ENCODE data around the gene GRK5.

Gene GRK5

GRCh38 chr10:119438717-119439116, 231.3 kb downstream of the GRK5 start:
- DNase-seq (ENCODE audit: extremely low spot score), result no peak
- CTCF ChIA-PET, result interaction anchor here (0.7 to 1.0 kb wide), 2 partner anchors 89 to 239 kb away, joined by 3 to 5 read pairs; no protein-coding TSS in a partner anchor
- POLR2A ChIA-PET, result no interaction called here
- TF ChIP-seq FOXK2 (IDR thresholded peaks at IDR 0.05), result no peak
- no peak for TF ChIP-seq ZNF384 (IDR thresholded peaks at IDR 0.05)
- no peak for TF ChIP-seq FOXM1 (IDR thresholded peaks at IDR 0.05; ENCODE audit: borderline replicate concordance)
- no peak for TF ChIP-seq FOXA1 (IDR thresholded peaks at IDR 0.05)

GRCh38 chr10:119439922-119440321, 232.6 kb downstream of the GRK5 start:
- no peak for TF ChIP-seq NFRKB (IDR thresholded peaks at IDR 0.05)
- TF ChIP-seq ARNT (IDR thresholded peaks at IDR 0.05), result no peak
- no peak for TF ChIP-seq SUZ12 (IDR thresholded peaks at IDR 0.05)
- no peak for TF ChIP-seq HDGF (IDR thresholded peaks at IDR 0.05; ENCODE audit: borderline replicate concordance)
- TF ChIP-seq ZNF384 (IDR thresholded peaks at IDR 0.05), result no peak
- TF ChIP-seq L3MBTL2 (conservative IDR thresholded peaks at IDR 0.05), result no peak
- TF ChIP-seq PKNOX1 (IDR thresholded peaks at IDR 0.05), result no peak
- no peak for TF ChIP-seq CTBP1 (IDR thresholded peaks at IDR 0.05; ENCODE audit: borderline replicate concordance)
- TF ChIP-seq FOXM1 (IDR thresholded peaks at IDR 0.05; ENCODE audit: borderline replicate concordance), result no peak
- no peak for TF ChIP-seq TARDBP (IDR thresholded peaks at IDR 0.05)
- TF ChIP-seq FOXK2 (IDR thresholded peaks at IDR 0.05), result no peak
- no peak for TF ChIP-seq FOXA1 (IDR thresholded peaks at IDR 0.05)
- TF ChIP-seq SP1 (IDR thresholded peaks at IDR 0.05), result no peak
- no peak for DNase-seq (ENCODE audit: extremely low spot score)
- ChIA-PET CTCF (no interaction called here), POLR2A (interaction anchor here (1.1 kb wide), 1 partner anchor 233 kb away, joined by 4 read pairs; no protein-coding TSS in a partner anchor)

GRCh38 chr10:119441151-119441821, 233.9 kb downstream of the GRK5 start:
- ChIA-PET CTCF (no interaction called here), POLR2A (no interaction called here)

GRCh38 chr10:119441921-119442757, 234.8 kb downstream of the GRK5 start:
- TF ChIP-seq TARDBP (IDR thresholded peaks at IDR 0.05), result no peak
- POLR2A ChIA-PET, result no interaction called here
- no peak for DNase-seq (ENCODE audit: extremely low spot score)
- CTCF ChIA-PET, result interaction anchor here (0.5 to 3.5 kb wide), 2 partner anchors 236 to 1945 kb away, joined by 3 to 19 read pairs; partner anchors contain the start of gene GRK5

More at GRCh38 chr10:119441151-119441821, 233.9 kb downstream of the GRK5 start:
- TF ChIP-seq ARNT (IDR thresholded peaks at IDR 0.05) (no peak), HDGF (IDR thresholded peaks at IDR 0.05; ENCODE audit: borderline replicate concordance) (no peak), PKNOX1 (IDR thresholded peaks at IDR 0.05) (no peak), BHLHE40 (IDR thresholded peaks at IDR 0.05; ENCODE audit: borderline replicate concordance) (no peak), NFRKB (IDR thresholded peaks at IDR 0.05) (no peak), SUZ12 (IDR thresholded peaks at IDR 0.05) (no peak), FOXA1 (IDR thresholded peaks at IDR 0.05) (no peak), ZNF384 (IDR thresholded peaks at IDR 0.05) (no peak), L3MBTL2 (conservative IDR thresholded peaks at IDR 0.05) (no peak), SP1 (IDR thresholded peaks at IDR 0.05) (no peak), LEF1 (IDR thresholded peaks at IDR 0.05; ENCODE audit: borderline replicate concordance) (no peak), ELF4 (IDR thresholded peaks at IDR 0.05) (no peak), CTBP1 (IDR thresholded peaks at IDR 0.05; ENCODE audit: borderline replicate concordance) (no peak), FOXM1 (IDR thresholded peaks at IDR 0.05; ENCODE audit: borderline replicate concordance) (no peak), TARDBP (IDR thresholded peaks at IDR 0.05) (no peak), FOXK2 (IDR thresholded peaks at IDR 0.05) (no peak)
- no peak for DNase-seq (ENCODE audit: extremely low spot score)

GRCh38 chr10:119442758-119443060, 235.3 kb downstream of the GRK5 start:
- TF ChIP-seq CTBP1 (IDR thresholded peaks at IDR 0.05; ENCODE audit: borderline replicate concordance) (no peak), ZNF384 (IDR thresholded peaks at IDR 0.05) (no peak), ARNT (IDR thresholded peaks at IDR 0.05) (no peak), SP1 (IDR thresholded peaks at IDR 0.05) (no peak), FOXA1 (IDR thresholded peaks at IDR 0.05) (no peak), BHLHE40 (IDR thresholded peaks at IDR 0.05; ENCODE audit: borderline replicate concordance) (no peak), L3MBTL2 (conservative IDR thresholded peaks at IDR 0.05) (no peak), PKNOX1 (IDR thresholded peaks at IDR 0.05) (no peak), NFRKB (IDR thresholded peaks at IDR 0.05) (no peak), FOXM1 (IDR thresholded peaks at IDR 0.05; ENCODE audit: borderline replicate concordance) (no peak), HDGF (IDR thresholded peaks at IDR 0.05; ENCODE audit: borderline replicate concordance) (no peak), LEF1 (IDR thresholded peaks at IDR 0.05; ENCODE audit: borderline replicate concordance) (no peak), FOXK2 (IDR thresholded peaks at IDR 0.05) (no peak)
- CTCF ChIA-PET, result interaction anchor here (0.5 to 4.0 kb wide), 5 partner anchors 22 to 1946 kb away, joined by 3 to 19 read pairs (median 11); partner anchors contain the start of gene GRK5
- DNase-seq (ENCODE audit: extremely low spot score), result no peak
- POLR2A ChIA-PET, result no interaction called here

GRCh38 chr10:119443441-119443840, 236.1 kb downstream of the GRK5 start:
- POLR2A ChIA-PET, result no interaction called here
- CTCF ChIA-PET, result interaction anchor here (0.7 to 4.0 kb wide), 4 partner anchors 23 to 245 kb away, joined by 3 to 19 read pairs (median 12); partner anchors contain the start of gene GRK5
- DNase-seq (ENCODE audit: extremely low spot score), result no peak
- no peak for TF ChIP-seq SP1 (IDR thresholded peaks at IDR 0.05)
- no peak for TF ChIP-seq TARDBP (IDR thresholded peaks at IDR 0.05)
- TF ChIP-seq LEF1 (IDR thresholded peaks at IDR 0.05; ENCODE audit: borderline replicate concordance), result no peak
- no peak for TF ChIP-seq FOXK2 (IDR thresholded peaks at IDR 0.05)
- no peak for TF ChIP-seq PKNOX1 (IDR thresholded peaks at IDR 0.05)
- no peak for TF ChIP-seq ARNT (IDR thresholded peaks at IDR 0.05)
- TF ChIP-seq CTBP1 (IDR thresholded peaks at IDR 0.05; ENCODE audit: borderline replicate concordance), result no peak
- TF ChIP-seq ZNF384 (IDR thresholded peaks at IDR 0.05), result no peak

All from HEK293T (cell line).